ENCODE measurements around the gene CIC.

- TF ChIP-seq CTCF (IDR thresholded peaks at IDR 0.05): no peak
- no peak for TF ChIP-seq POLR2A (IDR thresholded peaks at IDR 0.05)
Observed at GRCh38 chr19:42335374-42335936, 66.4 kb downstream of the CIC start.
